Measurements from ENCODE around the gene MAX. TPM values are rescaled to one million over a fixed set of nuclear protein-coding genes. Genes with fewer than 3 reads are reported as not detected.

MAX gene
- total RNA-seq, 1 donor from 2014 or later = 63.0 TPM

DNA sequence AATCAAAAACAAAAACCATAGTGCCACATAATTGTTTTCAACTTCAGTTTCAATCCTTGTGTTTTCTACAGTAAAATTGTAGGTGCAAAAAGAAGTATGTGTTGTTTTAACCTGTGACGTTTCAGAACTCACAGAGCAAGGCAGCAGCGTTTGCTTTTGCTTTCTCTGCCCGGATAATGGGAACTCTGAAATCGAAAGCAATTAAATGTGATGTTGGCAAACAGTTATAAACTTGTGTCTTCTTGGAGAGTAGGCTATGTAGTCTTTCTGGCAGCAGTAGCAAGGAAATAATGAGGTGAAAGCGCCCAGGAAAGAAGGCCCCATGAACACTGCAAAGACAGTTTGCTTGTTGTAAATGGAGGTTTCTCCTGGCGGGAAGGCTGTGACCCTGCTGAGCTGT is 76.5 kb downstream of the MAX start:
- Mint-ChIP-seq H3K9me3 (ENCODE audit: low read depth) (no peaks in the 10 kb centered on the region), H3K4me3 (ENCODE audit: low read depth) (no peak overlapping the region), H3K27me3 (no peaks in the 10 kb centered on the region), H3K27ac (no peak overlapping the region), H3K36me3 (ENCODE audit: insufficient read depth) (peaks cover 3% of the 10 kb centered on the region), H3K4me1 (ENCODE audit: low read depth) (peaks cover 2% of the 10 kb centered on the region)
- TF ChIP-seq, protein P1, sequence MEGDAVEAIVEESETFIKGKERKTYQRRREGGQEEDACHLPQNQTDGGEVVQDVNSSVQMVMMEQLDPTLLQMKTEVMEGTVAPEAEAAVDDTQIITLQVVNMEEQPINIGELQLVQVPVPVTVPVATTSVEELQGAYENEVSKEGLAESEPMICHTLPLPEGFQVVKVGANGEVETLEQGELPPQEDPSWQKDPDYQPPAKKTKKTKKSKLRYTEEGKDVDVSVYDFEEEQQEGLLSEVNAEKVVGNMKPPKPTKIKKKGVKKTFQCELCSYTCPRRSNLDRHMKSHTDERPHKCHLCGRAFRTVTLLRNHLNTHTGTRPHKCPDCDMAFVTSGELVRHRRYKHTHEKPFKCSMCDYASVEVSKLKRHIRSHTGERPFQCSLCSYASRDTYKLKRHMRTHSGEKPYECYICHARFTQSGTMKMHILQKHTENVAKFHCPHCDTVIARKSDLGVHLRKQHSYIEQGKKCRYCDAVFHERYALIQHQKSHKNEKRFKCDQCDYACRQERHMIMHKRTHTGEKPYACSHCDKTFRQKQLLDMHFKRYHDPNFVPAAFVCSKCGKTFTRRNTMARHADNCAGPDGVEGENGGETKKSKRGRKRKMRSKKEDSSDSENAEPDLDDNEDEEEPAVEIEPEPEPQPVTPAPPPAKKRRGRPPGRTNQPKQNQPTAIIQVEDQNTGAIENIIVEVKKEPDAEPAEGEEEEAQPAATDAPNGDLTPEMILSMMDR (IDR thresholded peaks at IDR 0.05; ENCODE audit: unreplicated experiment) = no peak
- DNase-seq (ENCODE audit: low spot score, unreplicated experiment) = no peak

Small RNAs within 50 kb of the gene (microRNA-seq; reads per million reads assigned to microRNA genes)
- not detected for gene MIR4706 (ENCODE audit: borderline number of aligned reads, unreplicated experiment)

Other genes starting within 250 kb of the MAX start
- 1.1 and 1.7 TPM in 2 replicates for gene SPTB, start 222.6 kb downstream of the MAX start, total RNA-seq
- 37.2 and 43.6 TPM in 2 replicates for gene CHURC1, start 188.1 kb downstream of the MAX start, total RNA-seq
- gene GPX2, start 159.8 kb downstream of the MAX start, total RNA-seq = 11.0 and 13.9 TPM in 2 replicates
- gene RAB15, start 130.2 kb downstream of the MAX start, total RNA-seq = 27.6 and 28.6 TPM in 2 replicates
- gene FNTB, start 115.6 kb downstream of the MAX start, total RNA-seq = 20.2 and 22.4 TPM in 2 replicates

All from progenitor cell of endocrine pancreas (in vitro differentiated cells).